OCI-LY1 (cell line): ENCODE data around the gene GPR179.

ENCODE experiments used
- EZH2 ChIP-seq: fragments of 200-600 bp; sonication (generic), shearing (Covaris generic); IDR thresholded peaks from 2 replicates; pipeline ENCODE4 v1.8.0; 2017; ENCODE audit warnings: borderline replicate concordance, mixed run types, mild to moderate bottlenecking, antibody characterized with exemption, low read length, moderate library complexity, mixed read lengths
- TF ChIP-seq, protein P1 (sequence below): fragments of 200-600 bp; sonication (generic), shearing (Covaris generic); IDR thresholded peaks from 2 replicates; pipeline ENCODE4 v1.5.1; 2017; ENCODE audit warnings: mild to moderate bottlenecking, antibody characterized with exemption, low read length, moderate library complexity, mixed read lengths

GRCh38 chr17:38354466-38354865 lies 10.7 kb upstream of the GPR179 start:
- no peak for TF ChIP-seq EZH2
- TF ChIP-seq, protein P1, sequence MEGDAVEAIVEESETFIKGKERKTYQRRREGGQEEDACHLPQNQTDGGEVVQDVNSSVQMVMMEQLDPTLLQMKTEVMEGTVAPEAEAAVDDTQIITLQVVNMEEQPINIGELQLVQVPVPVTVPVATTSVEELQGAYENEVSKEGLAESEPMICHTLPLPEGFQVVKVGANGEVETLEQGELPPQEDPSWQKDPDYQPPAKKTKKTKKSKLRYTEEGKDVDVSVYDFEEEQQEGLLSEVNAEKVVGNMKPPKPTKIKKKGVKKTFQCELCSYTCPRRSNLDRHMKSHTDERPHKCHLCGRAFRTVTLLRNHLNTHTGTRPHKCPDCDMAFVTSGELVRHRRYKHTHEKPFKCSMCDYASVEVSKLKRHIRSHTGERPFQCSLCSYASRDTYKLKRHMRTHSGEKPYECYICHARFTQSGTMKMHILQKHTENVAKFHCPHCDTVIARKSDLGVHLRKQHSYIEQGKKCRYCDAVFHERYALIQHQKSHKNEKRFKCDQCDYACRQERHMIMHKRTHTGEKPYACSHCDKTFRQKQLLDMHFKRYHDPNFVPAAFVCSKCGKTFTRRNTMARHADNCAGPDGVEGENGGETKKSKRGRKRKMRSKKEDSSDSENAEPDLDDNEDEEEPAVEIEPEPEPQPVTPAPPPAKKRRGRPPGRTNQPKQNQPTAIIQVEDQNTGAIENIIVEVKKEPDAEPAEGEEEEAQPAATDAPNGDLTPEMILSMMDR, result no peak
